ENCODE measurements around the gene RXFP4.

DNA sequence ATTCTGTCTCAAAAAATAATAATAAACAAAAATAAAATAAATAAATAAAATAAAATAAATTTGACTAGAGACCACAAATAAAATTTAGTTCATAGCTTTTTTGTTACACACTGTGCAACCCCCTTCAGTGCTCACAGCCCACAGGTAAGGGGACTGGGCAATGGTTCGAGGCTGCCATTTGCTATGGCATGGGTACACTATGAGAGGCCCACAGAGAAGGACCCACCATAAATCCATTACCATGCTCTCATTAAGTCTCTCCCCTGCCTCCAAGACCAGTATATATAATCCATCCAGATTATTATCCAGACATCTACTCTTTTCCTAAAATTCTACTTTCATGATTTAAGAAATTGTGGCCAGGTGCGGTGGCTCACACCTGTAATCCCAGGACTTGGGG is 21.6 kb upstream of the RXFP4 start:
- TF ChIP-seq, protein P1, sequence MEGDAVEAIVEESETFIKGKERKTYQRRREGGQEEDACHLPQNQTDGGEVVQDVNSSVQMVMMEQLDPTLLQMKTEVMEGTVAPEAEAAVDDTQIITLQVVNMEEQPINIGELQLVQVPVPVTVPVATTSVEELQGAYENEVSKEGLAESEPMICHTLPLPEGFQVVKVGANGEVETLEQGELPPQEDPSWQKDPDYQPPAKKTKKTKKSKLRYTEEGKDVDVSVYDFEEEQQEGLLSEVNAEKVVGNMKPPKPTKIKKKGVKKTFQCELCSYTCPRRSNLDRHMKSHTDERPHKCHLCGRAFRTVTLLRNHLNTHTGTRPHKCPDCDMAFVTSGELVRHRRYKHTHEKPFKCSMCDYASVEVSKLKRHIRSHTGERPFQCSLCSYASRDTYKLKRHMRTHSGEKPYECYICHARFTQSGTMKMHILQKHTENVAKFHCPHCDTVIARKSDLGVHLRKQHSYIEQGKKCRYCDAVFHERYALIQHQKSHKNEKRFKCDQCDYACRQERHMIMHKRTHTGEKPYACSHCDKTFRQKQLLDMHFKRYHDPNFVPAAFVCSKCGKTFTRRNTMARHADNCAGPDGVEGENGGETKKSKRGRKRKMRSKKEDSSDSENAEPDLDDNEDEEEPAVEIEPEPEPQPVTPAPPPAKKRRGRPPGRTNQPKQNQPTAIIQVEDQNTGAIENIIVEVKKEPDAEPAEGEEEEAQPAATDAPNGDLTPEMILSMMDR (IDR thresholded peaks at IDR 0.05): no peak
- TF ChIP-seq POLR2A (IDR thresholded peaks at IDR 0.05): no peak

Data from testis (tissue), 2 donors.